Left forelimb (tissue), 1 donor: ENCODE data around the gene SLC30A10.
"Not testable (repeated sequence)": the region's sequence is repeated elsewhere in the genome, so short reads cannot be mapped to it uniquely, and the experiment has no call there.

Experiments
- DNase-seq: peaks from one replicate; pipeline ENCODE4 v3.0.0-alpha.2; 2018; ENCODE audit warnings: low spot score

SLC30A10 gene

GRCh38 chr1:219891846-219892245, 36.5 kb downstream of the SLC30A10 start:
- not testable (repeated sequence) for DNase-seq

DNA sequence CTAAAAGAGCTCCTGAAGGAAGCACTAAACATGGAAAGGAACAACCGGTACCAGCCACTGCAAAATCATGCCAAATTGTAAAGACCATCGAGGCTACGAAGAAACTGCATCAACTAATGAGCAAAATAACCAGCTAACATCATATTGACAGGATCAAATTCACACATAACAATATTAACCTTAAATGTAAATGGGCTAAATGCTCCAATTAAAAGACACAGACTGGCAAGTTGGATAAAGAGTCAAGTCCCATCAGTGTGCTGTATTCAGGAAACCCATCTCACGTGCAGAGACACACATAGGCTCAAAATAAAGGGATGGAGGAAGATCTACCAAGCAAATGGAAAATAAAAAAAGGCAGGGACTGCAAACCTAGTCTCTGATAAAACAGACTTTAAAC, 39.7 kb downstream of the SLC30A10 start:
- DNase-seq: not testable (repeated sequence)

- DNase-seq: no peak
These were observed 42.7 kb downstream of the SLC30A10 start for GRCh38 chr1:219885680-219886079.

DNA sequence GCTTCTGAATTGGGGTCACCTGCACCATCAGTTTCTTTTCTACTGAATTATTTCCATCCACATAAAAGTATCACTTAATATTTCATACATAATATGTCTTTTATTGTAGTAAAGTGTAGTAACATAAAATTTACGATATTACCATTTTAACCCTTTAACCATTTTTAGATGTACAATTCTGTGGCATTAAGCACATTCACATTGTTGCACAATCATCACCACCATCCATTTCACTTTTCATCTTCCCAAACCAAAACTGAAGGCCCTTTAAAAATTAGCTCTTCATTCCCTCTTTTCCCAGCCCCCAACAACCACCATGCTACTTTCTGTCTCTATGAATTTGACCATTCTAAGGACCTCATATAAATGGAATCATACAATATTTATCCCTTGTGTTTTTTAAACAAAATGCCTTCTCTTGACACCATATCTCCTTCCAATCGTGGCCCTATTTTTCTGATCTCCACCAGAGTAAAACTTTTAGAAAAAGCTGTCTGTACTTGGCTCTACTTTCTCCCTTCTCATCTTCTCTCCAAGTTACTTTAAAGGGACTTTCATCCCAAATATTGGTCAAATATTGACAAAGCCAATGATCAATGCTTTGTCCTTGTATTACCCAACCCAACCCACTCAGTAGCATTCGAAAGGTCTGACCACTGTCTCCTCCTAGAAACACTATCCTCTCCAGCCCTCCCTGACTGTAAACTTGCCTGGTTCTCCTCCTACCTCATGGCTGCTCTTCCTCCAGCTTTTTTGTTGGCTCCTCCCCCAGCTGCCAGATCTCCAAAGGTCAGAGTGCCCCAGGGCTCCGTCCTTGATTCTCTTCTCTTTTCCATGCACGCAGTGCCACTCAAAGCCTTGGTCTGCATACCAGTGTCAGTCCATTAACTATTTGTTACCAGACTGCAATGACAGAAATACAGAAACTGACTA, 44.7 kb downstream of the SLC30A10 start:
- no peak for DNase-seq

DNA sequence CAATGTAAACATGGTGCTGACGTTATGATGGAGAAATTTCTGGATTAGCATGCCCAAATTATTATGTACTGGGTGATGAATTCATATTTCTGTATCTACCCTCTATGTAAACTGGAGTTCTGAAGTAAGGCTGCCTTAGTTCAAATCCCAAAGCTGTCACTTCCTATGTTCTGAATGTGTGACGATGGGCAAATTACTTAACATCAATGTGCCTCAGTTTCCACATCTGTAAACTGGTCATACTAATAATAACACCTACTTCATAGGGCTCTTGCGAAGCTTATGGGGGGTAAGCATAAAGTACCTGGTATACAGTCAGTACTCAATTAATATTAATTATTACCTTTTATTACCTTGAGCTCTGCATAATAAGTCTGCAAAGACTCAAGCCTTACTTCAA, 45.6 kb downstream of the SLC30A10 start:
- no peak for DNase-seq

DNA sequence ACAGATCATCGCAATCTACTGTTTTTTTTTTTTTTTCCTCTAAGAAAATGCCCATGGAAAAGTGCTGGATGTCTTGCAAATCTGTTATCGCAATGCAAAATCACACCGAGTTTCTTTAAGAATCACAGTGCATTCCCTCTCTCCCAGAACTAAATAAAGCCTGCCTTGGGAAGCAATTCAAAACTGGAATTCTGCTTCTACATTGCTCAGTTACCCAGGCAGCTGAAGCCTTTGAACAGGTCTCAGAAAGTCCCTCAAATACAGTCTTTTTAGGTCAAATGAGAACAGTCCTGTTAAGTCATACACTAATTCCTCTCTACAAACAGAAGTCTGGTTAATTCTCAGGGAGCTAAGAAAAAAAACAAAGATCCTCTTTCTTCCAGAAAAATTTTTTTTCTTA, 46.3 kb downstream of the SLC30A10 start:
- no peak for DNase-seq

DNA sequence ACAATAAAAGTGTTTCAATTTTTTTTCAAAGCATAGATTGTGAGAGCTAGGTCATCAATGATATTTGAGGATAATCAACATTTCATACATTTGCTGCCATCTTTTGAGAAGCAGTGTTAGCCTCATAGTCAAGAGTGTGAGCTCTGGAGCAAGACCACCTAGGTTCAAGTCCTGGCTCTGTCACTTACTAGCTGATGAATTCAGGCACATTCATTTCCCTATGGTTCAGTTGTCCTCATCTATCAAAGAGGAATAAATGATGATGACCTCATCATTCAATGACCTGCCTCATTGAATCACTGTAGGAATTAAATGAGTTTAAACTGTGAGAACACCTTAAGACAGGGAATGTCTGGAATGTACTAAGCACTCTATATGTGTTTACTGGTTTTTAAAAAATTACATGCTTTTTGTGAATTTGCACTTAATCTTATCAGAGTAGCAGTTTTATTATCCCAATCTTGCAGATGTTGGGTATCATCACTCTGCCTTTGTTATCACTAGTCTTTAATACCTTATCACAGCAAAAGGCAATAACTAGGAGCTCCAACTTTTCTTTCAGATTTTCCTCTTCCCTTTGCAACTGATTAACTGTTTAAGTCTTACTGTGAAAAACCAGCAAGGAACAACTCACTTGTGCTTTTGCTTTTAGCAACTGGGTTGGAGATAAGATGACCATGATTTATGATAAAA, 47.4 kb downstream of the SLC30A10 start:
- DNase-seq: no peak

DNA sequence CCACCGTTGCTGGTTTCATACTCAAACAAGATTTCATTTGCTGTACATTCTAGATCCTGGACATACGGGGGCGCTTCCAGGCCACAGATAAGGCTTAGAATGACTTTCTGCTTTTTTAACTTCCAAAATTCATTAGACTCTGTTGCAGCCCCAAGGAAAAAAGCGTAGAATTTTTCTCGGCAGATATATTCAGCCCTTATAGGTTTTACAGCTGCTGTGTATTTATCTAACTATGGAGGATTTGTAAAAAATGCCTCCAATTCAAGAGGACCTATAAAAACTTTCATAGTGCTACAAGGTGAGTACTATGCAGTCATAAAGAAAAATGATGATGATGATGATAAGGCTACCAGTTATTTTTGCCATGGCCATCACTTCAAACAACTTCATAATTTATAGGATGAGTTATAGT, 51.6 kb downstream of the SLC30A10 start:
- no peak for DNase-seq

DNA sequence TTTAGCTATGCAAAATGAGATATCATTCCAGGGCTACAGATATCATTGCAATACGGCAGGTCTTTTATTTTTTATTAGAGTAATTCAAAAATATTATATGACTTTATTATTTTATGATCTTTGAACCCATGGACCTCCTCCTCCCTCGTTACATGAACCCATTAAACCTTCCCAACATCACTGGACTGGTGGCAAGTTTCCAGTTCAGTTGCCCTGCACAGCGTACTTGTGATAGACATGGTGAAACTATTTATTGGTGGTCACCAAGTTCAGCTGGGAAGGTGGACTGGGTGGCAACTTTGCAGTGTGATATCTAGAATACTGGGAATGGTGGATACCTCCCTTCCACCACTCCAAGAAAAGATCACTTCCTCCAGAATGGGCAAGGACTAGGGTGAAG, 52.5 kb downstream of the SLC30A10 start:
- no peak for DNase-seq

GRCh38 chr1:219872538-219872937, 55.8 kb downstream of the SLC30A10 start:
- not testable (repeated sequence) for DNase-seq

GRCh38 chr1:219871427-219872057, 56.8 kb downstream of the SLC30A10 start:
- DNase-seq: no peak

GRCh38 chr1:219868615-219869014, 59.7 kb downstream of the SLC30A10 start:
- not testable (repeated sequence) for DNase-seq
